ENCODE results near the gene ENDOD1.
A peak's percentile ranks its signal among the peaks of the same experiment; 100 is the strongest.

The ENDOD1 gene

GRCh38 chr11:95144313-95145235 is 54.9 kb downstream of the ENDOD1 start:
- DNase-seq: no peak

- no peak for DNase-seq
These were observed 55.9 kb downstream of the ENDOD1 start for GRCh38 chr11:95145430-95146060.

GRCh38 chr11:95147364-95147905 is 57.8 kb downstream of the ENDOD1 start:
- DNase-seq: no peak

- DNase-seq: no peak
These were observed 58.8 kb downstream of the ENDOD1 start for GRCh38 chr11:95148406-95148805.

- DNase-seq: no peak
These were observed 59.3 kb downstream of the ENDOD1 start for GRCh38 chr11:95148938-95149337.

- no peak for DNase-seq
These were observed 60.2 kb downstream of the ENDOD1 start for GRCh38 chr11:95149651-95150364.

GRCh38 chr11:95150956-95151684 is 61.5 kb downstream of the ENDOD1 start:
- peak; percentile 82 for DNase-seq

GRCh38 chr11:95152876-95153856 is 63.5 kb downstream of the ENDOD1 start:
- DNase-seq: no peak

GRCh38 chr11:95153857-95154246 is 64.2 kb downstream of the ENDOD1 start:
- DNase-seq: no peak

- DNase-seq: peak; percentile 28
These were observed 64.9 kb downstream of the ENDOD1 start for GRCh38 chr11:95154514-95154913.

- no peak for DNase-seq
These were observed 65.7 kb downstream of the ENDOD1 start for GRCh38 chr11:95155385-95155784.

GRCh38 chr11:95156133-95156721 is 66.6 kb downstream of the ENDOD1 start:
- DNase-seq: no peak

GRCh38 chr11:95156916-95157541 is 67.4 kb downstream of the ENDOD1 start:
- DNase-seq: no peak

GRCh38 chr11:95157824-95158223 is 68.2 kb downstream of the ENDOD1 start:
- DNase-seq: no peak

GRCh38 chr11:95161248-95161647 is 71.6 kb downstream of the ENDOD1 start:
- no peak for DNase-seq

- no peak for DNase-seq
These were observed 73.5 kb downstream of the ENDOD1 start for GRCh38 chr11:95163106-95163505.

- no peak for DNase-seq
These were observed 76.0 kb downstream of the ENDOD1 start for GRCh38 chr11:95165638-95166037.

GRCh38 chr11:95166781-95167180 is 77.1 kb downstream of the ENDOD1 start:
- DNase-seq: no peak

- no peak for DNase-seq
These were observed 80.6 kb downstream of the ENDOD1 start for GRCh38 chr11:95170294-95170693.

- DNase-seq: no peak
These were observed 86.3 kb downstream of the ENDOD1 start for GRCh38 chr11:95175818-95176380.
